ENCODE measurements around the gene FLT1.

FLT1 gene

DNA sequence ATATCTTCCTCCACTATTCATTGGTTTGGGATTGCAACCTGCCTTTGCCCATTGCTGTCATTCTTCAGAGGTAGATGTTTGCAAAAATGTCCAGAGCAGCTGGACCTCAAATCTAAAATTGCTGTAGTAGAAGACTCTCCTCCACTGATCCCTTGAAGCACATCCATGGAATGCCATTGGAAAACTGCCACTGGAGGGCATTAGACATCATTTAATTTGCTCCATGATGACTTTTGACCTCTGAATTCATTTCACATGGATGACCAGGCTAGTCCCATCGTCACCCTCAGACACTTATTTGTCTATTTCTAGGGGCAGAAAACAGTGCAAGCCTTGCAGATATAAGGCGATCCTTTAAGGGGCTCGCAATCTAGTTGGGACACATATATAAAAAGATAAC lies 33.9 kb upstream of the FLT1 start:
- peak; percentile 44 for DNase-seq (ENCODE audit: low spot score)

DNA sequence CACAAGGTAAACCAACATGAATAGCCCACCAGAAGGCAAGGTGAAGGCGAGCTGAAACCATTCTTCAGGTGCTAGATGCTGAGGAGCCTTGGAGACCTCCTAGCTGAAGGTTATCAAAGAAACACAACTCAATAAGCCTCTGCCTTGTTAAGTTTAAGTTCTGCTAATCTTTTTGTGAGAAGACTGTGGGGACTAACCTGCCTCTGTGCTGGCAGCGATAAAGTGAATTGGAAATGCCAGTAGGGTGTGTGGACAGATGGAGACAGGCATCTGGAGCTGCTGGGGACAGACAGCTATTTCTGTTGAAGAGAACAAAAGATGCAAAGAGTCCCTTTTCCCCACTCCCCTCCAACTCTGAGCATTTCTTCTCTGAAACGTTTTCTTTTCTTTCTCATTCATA lies 33.5 kb upstream of the FLT1 start:
- no peak for DNase-seq (ENCODE audit: low spot score)

- DNase-seq (ENCODE audit: low spot score): no peak
Measured at GRCh38 chr13:28527629-28528028, 32.7 kb upstream of the FLT1 start.

DNA sequence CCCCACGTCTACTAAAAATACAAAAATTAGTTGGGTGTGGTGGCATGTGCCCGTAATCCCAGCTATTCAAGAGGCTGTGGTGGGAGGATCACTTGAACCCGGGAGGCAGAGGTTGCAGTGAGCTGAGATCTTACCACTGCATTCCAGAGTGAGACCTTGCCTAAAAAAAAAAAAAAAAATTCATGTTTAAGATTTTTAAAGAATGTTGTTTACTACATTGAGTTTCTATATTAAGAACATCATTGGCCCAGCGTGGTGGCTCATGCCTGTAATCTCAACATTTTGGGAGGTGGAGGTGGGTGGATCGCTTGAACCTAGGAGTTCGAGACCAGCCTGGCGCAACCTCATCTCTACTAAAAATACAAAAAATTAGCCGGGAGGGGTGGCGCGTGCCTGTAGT lies 31.9 kb upstream of the FLT1 start:
- no peak for DNase-seq (ENCODE audit: low spot score)

DNA sequence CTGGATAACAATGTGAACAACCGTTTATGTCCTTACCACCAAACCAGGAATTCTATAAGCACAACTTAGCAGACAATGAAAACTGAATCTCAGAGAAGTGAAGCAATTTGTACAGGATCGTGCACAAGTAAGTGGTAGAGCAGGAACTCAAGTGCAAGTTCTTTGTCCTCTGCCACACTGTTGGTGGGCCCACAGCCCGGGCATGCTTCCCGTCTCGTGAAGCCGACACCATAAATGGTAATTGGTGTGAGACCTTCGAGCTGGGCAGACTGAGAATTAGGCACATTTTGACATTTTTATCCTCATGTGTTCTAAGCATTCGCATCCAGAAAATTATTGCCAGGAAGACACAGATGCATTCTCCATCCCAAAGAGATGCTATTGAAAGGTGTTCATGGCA lies 27.9 kb upstream of the FLT1 start:
- DNase-seq (ENCODE audit: low spot score): no peak

DNA sequence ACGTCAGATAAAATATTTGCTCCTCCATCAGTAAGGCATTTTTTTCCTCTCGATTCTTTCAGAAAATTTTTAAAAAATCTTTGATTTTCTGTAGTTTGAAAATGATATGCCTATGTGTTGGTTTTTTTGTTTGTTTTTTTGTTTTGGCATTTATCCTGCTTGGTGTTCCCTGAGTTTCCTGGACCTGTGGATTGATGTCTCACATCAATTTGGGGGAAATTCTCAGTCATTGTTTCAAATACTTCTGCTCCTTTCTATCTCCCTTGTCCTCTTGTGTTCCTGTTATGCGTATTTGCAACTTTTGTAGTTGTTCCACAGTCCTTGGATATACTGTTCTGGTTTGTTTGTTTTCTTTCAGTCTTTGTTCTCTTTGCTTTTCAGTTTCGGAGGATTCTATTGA lies 18.8 kb upstream of the FLT1 start:
- DNase-seq (ENCODE audit: low spot score): no peak

DNA sequence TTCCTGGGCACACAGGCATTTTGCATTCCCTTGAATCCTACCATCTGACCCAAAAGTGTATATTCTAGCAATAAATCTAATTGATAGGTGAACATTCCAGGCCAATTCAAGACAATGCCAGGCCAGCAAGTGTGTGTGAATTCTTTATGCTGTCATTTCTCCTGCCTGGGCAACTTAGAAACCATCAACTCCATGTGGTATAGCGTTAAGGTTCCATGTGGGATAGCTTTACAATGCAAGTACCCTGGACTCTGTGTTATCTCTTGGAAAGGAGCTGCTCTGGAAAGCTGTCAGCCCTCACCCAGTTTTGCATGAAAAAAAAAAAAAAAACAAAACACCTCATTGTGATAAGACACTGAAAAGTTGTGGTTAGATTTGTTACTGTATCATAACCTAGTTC lies 15.6 kb upstream of the FLT1 start:
- no peak for DNase-seq (ENCODE audit: low spot score)

GRCh38 chr13:28510066-28510465 lies 15.1 kb upstream of the FLT1 start:
- DNase-seq (ENCODE audit: low spot score): no peak

DNA sequence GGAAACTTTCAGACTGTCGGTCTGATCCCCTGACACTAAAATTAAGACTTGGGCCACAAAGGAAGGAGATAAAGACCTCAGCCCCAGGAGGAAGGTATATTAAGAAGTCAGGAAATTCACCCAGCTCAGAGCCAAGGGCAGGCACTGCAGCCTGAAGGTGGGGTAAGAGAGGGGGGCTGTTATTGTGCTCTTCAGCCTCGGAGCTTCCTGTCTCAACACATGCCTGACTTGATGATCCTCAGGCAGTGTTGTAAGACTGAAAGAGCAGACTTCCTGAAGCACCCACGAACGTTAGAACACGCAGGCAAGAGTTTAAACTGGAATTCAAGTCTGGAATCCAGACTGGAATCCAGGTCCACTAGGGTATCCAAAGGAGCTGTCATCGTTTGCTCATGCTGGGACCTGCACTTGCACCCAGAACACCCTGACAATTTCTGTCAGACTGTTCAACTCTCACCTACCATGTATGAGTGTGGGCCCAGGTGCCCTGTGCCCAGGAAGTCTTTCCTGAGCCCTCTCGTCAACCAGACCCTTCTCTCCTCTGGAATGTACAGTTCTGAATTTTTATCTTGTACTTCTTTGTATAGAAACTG lies 10.7 kb upstream of the FLT1 start:
- DNase-seq (ENCODE audit: low spot score): no peak

DNA sequence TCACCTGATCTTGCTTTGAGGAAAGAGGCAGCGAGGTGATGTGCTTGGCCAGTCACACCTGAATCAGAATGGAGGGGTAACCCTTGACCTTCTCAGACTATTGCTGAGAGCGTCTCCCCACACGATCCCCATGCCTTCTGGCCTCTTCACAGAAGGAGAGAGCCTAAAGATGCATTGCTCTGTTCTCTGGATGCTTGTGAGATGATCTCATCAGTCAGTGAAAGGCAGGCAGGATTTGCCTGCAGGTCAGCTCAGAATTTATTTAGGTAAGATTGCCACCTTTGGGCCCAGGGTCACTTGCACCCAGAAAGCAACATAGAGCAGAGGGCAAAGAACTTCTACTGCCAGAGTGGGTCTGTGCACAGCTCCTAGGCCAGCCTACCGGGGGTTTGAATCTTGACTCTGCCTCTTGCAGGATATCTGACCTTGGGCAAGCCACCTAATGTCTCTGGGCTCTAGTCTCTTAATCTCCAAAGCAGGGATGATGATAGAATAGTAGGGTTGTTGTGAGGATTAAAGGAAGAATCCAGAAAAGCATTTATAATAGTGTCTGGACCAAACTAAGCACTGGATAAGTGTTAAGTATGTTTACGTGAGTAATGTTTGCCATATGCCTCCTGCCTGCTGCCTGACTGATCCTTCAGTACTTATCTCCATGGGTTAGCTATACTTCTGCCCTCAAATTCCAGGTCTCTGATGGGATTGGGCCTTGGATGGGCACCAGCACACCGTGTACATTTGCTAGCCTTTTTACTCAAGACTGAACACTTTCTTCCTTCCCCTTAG lies 8.4 kb upstream of the FLT1 start:
- DNase-seq (ENCODE audit: low spot score): peak; percentile 14

GRCh38 chr13:28501547-28501946 lies 6.6 kb upstream of the FLT1 start:
- no peak for DNase-seq (ENCODE audit: low spot score)

- no peak for DNase-seq (ENCODE audit: low spot score)
Measured at GRCh38 chr13:28499609-28500008, 4.7 kb upstream of the FLT1 start.

- DNase-seq (ENCODE audit: low spot score): no peak
Measured at GRCh38 chr13:28498481-28499115, 3.7 kb upstream of the FLT1 start.

DNA sequence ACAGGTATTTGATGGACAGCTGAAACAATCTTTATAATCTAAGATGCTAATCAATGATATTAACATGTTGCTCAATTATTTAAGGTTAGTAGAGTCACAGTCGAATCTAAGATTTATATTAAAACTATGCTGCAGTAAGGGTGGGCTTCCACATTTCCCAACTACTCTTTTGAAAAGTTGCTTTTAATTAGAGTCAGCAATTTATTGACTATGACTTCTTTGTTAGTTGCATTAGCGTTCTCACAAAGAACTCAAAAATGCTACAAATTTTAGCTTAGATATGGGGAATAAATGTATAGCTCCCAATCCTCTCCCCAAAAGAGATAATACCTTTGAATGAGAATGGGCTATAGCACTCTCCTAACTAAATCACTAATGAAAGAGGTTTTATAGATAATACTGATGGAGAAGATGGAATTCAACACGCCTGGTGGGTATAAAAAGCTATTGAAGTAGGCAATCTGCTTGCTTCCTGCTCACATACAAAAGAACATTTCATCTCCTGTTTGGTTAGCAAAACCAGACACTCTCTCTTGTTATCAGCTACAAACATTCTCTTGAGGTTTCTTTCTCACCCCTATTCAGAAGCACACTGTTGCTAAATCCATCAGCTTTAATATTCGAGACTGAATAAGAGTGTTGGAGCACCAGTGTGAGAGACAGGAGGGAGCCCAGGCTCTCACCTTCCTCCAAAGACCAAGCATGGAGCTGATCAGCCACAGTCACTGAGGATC lies 2.4 kb upstream of the FLT1 start:
- no peak for DNase-seq (ENCODE audit: low spot score)

GRCh38 chr13:28496188-28496564 lies 1.2 kb upstream of the FLT1 start:
- no peak for DNase-seq (ENCODE audit: low spot score)

DNA sequence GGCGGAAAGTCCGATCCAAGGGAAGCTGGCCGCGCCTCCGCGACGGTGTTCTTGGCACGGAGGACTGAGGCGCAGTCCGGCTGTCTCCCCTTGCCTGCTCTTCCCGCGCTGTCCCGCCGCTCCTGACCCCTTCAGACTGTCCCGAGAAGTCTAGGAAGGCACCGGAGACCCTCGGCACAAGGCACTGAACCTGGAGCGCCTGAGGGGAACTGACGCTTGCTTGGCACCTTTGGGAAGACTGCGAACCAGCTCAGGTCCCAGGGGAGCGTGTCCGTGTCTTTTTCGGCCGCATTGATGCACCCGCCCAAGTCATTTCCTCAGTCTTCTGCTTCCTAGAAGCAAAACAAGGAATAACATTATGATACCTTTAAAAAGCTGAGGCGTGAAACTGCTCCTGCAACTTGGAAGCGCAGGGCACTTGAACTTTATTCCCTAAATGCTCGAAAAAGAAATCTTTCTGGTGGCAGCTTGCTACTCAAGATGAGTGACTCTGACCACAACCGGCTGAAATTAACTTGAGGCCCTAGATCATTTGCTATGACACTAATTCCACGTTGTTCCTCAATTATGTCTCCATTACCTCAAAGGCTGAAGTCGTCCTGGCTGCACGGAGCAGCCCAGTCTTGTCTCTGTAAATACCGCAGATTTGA lies 735 bp upstream of the FLT1 start:
- no peak for DNase-seq (ENCODE audit: low spot score)

- no peak for DNase-seq (ENCODE audit: low spot score)
Measured at GRCh38 chr13:28494504-28494777, 487 bp downstream of the FLT1 start.

DNA sequence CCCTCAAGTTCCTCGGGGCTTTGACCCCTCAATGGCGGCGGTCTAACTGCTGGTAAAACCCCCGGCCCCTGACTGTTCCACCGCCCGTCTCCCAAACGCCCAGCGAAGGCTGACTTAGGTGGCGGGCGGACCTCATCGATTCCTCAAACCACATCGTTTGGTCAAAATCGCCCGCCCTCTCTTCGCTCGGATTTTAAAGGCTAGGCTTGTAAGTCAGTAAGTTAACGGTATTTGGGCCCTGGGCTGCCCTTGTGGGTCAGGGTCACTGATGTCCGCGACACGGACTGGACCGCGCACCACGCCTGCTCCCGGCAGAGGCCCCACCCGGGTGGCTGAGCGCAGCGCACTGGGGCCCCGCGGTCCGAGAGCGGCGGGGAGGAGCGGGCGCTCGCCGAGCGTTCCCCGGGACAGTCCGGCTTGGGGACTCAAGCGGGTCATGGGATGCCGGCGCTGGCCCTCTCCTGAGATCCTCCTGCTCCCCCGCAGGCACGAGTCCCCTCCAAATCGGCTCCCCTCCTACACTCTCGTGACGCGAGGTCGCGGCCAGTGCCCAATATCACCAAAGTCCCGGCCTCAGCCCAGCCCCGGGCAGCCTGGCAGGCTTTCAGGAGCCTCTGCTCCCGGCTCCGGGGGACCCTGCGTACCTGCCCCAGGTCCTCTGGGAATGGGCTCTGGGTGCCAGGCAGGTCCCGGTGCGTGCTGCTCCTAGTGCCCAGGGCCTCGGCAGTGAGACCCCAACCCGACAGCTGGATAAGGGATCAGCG lies 1.0 kb downstream of the FLT1 start:
- no peak for DNase-seq (ENCODE audit: low spot score)

- DNase-seq (ENCODE audit: low spot score): peak; percentile 13
Measured at GRCh38 chr13:28492569-28493367, 2.2 kb downstream of the FLT1 start.

DNA sequence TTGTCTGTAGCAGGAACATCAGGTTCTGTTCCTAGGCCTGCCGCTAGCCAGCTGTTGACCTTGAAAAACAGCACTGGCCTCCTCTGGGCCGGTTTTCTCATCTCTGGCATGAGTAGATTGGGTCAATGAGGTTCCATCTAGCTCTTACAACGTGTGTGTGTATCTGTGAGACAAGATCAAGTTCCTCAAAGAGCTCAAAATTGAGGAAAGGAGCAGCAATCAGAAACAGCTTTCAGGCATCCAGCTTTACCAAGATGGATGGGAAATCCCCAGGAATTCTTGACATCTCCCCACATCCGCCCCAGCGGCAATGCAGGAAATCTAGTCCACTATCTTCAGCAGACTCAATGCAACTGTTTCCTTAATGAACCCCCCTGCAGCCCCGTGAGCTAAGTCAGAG lies 4.9 kb downstream of the FLT1 start:
- DNase-seq (ENCODE audit: low spot score): no peak

GRCh38 chr13:28489524-28489931 lies 5.4 kb downstream of the FLT1 start:
- DNase-seq (ENCODE audit: low spot score): no peak
